Measurements from ENCODE around the gene CDH22.

CDH22 gene

DNA sequence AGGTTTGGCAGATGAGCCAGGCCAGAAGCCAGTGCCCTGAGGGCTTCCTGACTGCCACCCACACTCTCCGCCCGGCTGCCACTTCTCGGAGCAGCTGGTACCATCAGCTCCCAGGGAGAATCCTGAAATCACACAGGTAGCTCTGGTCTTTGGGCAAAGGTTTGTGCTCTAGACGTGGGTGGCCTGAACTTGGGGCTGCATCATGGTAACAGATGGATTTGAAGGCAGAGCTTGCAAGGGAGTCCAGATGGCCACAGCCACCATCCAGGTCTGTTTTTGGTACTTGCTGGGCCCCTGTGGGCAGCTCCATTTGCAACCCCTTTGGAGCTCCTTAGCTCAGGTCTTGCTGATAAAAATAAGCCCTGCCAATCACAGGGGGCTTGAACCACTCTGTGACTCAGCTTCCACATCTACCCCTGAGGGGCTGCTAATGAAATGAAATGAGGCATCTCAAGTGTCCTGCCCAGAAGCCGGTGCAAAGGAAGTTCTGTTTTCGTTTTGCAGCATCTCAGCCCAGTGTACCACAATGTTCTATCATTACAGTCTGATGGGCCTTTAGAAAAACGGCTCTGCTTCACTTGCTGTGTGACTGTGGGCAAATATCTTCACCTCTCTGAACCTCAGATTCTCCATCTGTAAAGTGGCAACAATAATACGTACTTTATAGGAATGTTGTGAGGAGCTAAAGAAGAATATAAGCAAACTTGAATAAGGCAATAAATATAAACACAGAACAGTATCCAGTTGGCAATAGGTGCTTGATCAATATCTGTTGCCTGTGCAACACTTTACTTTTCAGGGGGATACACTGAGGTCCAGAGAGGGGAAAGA, 25.1 kb upstream of the CDH22 start:
- Mint-ChIP-seq H3K4me3 (no peak overlapping the region), H3K27me3 (peaks cover 63% of the 10 kb centered on the region), H3K27ac (no peak overlapping the region), H3K36me3 (no peaks in the 10 kb centered on the region), H3K4me1 (no peaks in the 10 kb centered on the region), H3K9me3 (no peaks in the 10 kb centered on the region)
- ATAC-seq = no peak

DNA sequence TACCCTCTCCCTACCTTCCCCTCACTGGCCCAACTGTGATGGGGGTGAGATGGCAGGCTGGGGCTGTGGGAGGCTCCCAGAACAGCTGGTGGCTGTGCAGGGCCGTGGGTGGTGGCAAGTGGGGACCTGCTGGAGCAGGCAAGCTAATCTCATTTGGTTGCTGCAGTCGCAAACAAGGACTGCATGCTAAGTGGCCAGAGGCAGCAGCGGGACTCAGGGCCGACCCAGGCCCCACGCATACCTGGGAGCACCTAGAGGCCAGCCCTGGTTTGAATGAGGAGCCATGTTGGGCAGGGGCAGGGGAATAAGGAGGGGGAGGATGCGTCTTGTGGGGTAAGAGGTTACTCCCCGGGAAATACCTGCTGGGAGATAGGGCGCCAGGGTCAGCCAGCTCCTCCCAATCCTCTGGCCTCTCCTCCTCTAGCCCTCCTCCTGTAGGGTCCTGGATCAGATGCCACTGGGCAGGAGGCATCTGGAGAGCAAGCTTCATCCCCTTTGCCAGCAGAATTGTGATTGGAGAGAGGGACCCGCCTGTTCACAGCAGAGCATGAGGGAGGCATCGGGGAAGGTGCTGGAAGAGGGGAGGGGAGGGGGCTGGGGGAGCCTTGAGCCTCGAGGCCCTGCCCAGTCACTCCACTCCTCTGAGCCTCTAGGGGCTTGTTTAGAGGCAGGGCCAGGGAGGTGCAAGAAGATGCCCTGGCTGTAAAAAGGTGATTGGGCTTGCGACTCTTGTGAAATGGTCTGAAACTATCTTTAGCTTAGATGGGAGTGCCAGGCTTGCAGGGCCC, 24.3 kb upstream of the CDH22 start:
- no peak overlapping the region for H3K4me3 Mint-ChIP-seq
- H3K9me3 Mint-ChIP-seq = no peaks in the 10 kb centered on the region
- H3K27ac Mint-ChIP-seq = no peak overlapping the region
- H3K36me3 Mint-ChIP-seq = no peaks in the 10 kb centered on the region
- ATAC-seq = no peak
- no peaks in the 10 kb centered on the region for H3K4me1 Mint-ChIP-seq
- H3K27me3 Mint-ChIP-seq = peaks cover 66% of the 10 kb centered on the region

DNA sequence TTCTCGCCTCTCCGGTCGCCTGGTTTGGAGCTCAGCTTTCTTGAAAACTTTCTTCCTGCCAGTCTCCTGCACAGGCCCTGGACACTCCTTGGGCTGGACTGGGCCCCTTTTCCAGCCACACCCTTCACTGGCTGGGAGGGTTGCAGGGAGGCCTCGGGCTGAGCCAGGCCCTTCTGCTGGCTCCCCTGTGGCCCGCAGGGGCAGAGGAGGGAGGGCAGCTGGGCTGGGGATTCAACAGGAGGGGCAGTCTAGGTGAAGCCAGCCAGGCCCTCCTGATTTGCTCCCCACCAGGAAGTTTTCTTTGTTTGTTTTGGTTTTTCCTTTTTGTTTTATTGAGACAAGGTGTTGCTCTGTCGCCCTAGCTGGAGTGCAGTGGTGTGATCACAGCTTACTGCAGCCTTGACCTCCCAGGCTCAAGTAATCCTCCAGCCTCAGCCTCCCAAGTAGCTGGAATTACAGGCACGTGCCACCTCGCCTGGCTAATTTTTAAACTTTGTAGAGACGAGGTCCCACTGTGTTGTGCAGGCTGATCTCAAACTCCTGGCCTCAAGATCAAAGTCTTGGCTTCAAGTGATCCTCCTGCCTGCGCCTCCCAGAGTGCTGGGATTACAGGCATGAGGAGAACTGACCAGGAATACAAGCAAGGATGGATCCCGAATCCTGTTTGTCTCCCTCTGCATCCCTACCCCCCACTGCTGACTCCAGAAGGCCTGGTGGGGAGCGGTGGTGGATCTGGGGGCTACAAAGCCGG, 23.5 kb upstream of the CDH22 start:
- Mint-ChIP-seq H3K9me3 (no peaks in the 10 kb centered on the region), H3K27ac (no peak overlapping the region), H3K4me3 (no peak overlapping the region), H3K27me3 (peaks cover 66% of the 10 kb centered on the region), H3K36me3 (no peaks in the 10 kb centered on the region), H3K4me1 (no peaks in the 10 kb centered on the region)
- no peak for ATAC-seq

DNA sequence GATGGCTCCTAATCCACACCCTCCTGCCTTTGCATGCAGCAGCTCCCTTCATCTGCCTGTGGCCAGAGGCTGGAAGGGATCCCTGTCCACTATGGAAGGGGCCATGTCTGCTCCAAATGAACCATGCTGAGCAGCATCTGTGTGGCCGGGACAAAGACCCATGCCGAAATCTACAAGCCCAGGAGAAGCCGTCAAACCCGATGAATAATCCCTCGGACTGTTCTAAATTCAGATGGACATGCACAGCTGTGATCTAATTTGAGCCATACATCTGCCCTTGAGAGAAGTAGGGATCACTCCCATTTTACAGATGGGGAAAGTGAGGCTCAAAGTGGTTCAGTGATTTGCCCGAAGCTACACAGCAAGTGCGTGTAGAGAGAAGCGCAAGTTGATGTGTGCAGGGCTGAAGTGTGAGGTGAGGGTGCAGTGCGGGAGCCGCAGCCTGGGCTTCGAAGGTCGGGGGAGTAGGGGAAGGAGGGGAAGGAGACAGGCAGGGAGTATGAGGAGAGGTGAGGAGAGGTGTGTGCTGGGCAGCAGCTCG, 22.6 kb upstream of the CDH22 start:
- Mint-ChIP-seq H3K27me3 (peaks cover 66% of the 10 kb centered on the region), H3K4me3 (no peak overlapping the region), H3K9me3 (no peaks in the 10 kb centered on the region), H3K4me1 (no peaks in the 10 kb centered on the region), H3K36me3 (no peaks in the 10 kb centered on the region), H3K27ac (no peak overlapping the region)
- no peak for ATAC-seq

DNA sequence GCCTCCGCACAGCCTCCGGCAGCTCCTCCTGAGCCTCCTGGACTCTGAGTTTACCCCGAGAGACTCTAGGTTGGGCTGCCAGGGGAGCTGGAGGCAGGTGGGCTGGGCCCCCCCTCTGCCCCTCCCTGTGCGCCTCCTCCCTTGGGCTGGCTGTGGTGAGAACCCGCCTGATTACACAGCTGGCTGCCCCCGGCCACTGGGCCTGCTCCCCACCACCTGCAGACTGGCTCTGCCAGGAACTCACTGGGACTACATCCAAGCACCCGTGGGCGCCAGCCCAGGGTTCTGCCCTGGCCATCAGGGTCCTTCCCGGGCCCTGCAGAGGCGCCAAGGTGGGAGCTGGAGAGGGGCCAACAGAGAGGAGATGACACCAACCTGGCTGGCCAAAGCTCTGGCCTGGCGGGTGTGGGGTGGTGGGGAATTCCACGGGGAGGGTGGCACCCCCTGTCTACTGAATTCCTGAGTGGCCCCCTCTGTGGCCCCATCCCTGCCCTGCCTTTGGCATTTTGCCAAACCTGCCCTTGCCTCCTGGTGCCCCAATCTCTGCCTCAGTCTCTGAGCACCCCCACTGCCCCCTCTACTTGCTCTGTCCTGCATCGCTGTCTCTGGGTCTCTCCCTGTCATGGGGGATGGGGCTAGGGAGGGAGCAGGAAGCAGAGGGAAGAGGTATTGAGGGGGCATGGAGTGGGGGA, 21.9 kb upstream of the CDH22 start:
- Mint-ChIP-seq H3K4me1 (no peaks in the 10 kb centered on the region), H3K4me3 (no peak overlapping the region), H3K27ac (no peak overlapping the region), H3K36me3 (no peaks in the 10 kb centered on the region), H3K9me3 (no peaks in the 10 kb centered on the region), H3K27me3 (peaks cover 59% of the 10 kb centered on the region)
- no peak for ATAC-seq

DNA sequence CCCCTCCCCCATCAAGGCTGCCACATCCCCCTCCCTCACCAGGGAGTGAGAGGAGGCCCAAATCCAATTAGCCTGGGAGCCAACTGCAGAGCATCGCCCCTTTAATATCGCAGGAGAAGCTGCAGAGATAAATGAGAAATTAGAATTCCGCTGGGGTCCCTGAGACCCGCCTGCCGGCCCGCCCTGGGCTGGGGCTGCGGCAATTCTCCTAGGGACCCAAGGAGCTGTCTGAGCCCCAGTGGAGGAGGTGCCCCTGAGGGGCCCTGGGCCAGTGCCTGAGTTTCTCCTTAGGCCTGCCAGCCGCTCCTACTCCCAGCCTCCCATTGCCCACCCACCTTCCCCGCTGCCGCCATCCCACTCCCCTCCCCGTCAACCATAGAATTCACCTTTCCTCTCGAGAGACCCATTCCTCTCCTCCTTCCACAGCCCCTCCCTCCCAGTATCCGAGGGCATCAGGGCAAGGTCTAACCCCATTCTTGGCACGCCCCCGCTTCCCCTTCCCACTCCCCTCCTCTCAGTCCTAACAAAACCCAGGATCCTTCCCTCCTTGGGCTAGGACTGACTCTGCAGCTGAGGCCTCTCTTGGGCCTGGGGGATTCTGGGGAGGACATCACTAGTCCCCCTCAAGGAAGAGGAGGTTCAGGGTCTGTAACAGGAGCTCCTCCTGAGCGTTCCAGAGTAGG, 20.0 kb upstream of the CDH22 start:
- Mint-ChIP-seq H3K27ac (no peak overlapping the region), H3K36me3 (no peaks in the 10 kb centered on the region), H3K4me1 (no peaks in the 10 kb centered on the region), H3K4me3 (no peak overlapping the region), H3K27me3 (peaks cover 51% of the 10 kb centered on the region), H3K9me3 (no peaks in the 10 kb centered on the region)
- no peak for ATAC-seq

DNA sequence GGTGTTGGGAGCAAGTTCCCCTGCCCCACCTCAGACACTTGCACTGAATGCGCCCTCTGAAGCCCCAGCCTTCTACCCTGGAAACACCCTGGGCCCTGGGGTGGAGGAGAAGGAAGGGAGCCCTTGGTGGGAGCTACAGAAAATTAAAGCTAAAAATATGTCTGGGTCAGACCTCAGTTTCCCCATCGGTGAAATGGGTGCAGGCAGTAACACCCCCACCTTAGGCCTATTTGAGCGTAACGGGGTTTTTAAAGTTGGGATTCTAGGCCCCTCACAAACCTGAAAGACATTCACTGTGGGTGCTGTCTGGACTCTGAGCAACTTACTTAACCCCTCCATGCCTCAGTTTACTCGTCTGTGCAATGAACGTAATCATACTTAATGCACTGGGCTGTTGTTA, 19.3 kb upstream of the CDH22 start:
- no peak overlapping the region for H3K4me3 Mint-ChIP-seq
- no peak for ATAC-seq
- H3K4me1 Mint-ChIP-seq = no peaks in the 10 kb centered on the region
- no peak overlapping the region for H3K27ac Mint-ChIP-seq
- no peaks in the 10 kb centered on the region for H3K9me3 Mint-ChIP-seq
- peaks cover 54% of the 10 kb centered on the region for H3K27me3 Mint-ChIP-seq
- H3K36me3 Mint-ChIP-seq = no peaks in the 10 kb centered on the region

DNA sequence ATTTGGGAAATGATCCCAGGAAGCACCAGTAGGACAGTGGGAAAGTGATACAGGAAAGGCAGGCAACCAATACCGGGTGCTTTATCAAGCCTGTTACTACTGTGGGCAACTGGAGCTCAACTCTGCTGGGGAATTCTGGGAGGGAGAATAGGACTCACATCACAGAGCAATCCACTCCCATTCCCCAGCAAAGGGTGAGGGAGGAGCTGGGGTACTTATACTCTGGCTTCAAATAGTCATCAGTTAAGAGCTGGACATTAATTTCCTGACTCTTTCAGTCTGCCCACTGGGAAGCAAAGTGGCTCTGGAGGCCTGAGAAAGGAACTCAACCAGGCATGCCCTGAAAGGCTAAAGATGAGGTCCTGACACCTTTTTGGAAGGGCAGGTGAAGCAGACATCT, 17.5 kb upstream of the CDH22 start:
- Mint-ChIP-seq H3K27me3 (peaks cover 54% of the 10 kb centered on the region), H3K4me1 (no peaks in the 10 kb centered on the region)
- ATAC-seq = no peak

DNA sequence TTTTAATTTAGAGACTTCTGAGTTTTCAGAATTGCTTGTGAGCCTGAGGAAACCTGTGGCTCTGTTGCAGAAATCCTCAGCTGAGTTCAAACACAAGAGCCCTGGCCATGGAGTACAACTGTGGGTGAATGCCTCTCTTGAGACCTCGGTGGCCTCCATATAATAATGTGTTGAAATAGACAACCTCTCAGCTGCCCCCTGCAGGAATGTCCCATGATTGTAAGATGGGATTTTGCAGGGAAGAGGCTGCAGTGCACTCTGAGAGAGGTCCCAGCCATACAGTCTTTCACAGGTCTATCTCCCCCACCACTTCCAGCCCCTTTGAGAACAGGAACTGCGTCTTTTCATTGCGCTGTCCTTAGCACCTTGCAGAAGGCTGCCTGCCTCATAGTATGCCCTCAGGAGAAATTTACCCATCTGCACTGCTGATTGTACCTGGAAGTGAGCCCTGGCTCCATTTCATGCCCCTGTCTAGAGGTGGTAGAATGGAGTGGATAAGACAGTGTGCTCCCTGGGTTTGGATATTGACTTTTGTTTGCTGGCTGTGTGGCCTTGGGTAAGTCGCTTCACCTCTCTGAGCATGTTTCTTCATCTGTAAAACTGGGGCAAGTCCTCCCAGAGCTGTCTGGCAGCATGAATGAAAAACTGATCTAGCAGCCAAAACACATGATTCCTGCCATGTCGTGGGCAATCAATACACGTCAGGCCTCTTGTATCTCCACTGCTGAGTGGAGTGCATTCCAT, 16.8 kb upstream of the CDH22 start:
- H3K4me3 Mint-ChIP-seq = no peak overlapping the region
- H3K4me1 Mint-ChIP-seq = no peaks in the 10 kb centered on the region
- H3K27ac Mint-ChIP-seq = no peak overlapping the region
- no peak for ATAC-seq
- H3K9me3 Mint-ChIP-seq = no peaks in the 10 kb centered on the region
- H3K27me3 Mint-ChIP-seq = peaks cover 55% of the 10 kb centered on the region
- H3K36me3 Mint-ChIP-seq = no peaks in the 10 kb centered on the region

More for the DNA sequence above, 17.5 kb upstream of the CDH22 start:
- Mint-ChIP-seq H3K36me3 (no peaks in the 10 kb centered on the region), H3K4me3 (no peak overlapping the region), H3K27ac (no peak overlapping the region), H3K9me3 (no peaks in the 10 kb centered on the region)

DNA sequence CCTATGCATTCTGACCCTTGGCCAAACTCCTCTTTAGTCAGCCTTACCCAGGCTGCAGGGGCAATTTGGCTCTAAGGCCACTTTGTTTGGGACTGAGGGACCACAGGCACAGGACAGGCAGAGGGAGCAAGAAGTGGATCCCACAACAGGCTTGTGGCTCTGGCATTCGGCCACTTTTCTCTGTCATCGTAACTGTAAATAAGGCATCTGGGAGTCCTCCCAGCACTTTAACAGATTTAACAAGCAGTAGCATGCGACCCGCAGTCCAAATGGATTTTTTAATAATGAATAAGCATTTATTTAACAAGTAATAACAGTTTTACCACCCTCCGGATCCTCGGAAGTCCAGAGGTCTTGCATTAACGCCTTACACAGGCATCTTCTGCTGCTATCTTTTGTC, 16.1 kb upstream of the CDH22 start:
- peaks cover 54% of the 10 kb centered on the region for H3K27me3 Mint-ChIP-seq
- H3K4me3 Mint-ChIP-seq = no peak overlapping the region

DNA sequence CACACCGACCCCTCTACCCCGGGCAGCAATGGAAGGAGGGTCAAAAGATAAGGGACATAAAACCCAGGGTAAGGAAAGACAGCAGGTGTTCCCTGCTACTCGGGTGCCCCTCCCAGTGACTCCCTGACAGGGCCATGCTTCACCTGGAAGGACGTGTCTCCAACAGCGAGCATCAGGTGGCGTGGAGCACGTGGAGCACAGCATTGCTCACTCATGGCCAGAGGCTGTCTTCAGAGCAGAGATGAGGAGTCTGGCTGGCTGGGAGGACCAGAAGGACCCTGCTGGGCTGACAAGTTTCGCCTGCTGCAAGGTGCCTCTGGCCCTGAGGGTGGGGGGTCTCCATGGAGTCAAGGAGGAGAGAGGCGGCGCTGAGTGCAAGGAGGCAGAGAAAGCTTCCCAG, 15.3 kb upstream of the CDH22 start:
- no peak for ATAC-seq
- no peak overlapping the region for H3K27ac Mint-ChIP-seq
- peaks cover 54% of the 10 kb centered on the region for H3K27me3 Mint-ChIP-seq
- H3K36me3 Mint-ChIP-seq = no peaks in the 10 kb centered on the region
- no peaks in the 10 kb centered on the region for H3K9me3 Mint-ChIP-seq
- no peak overlapping the region for H3K4me3 Mint-ChIP-seq
- no peaks in the 10 kb centered on the region for H3K4me1 Mint-ChIP-seq

More for the DNA sequence above, 16.1 kb upstream of the CDH22 start:
- Mint-ChIP-seq H3K4me1 (no peaks in the 10 kb centered on the region), H3K36me3 (no peaks in the 10 kb centered on the region), H3K9me3 (no peaks in the 10 kb centered on the region), H3K27ac (no peak overlapping the region)
- no peak for ATAC-seq

DNA sequence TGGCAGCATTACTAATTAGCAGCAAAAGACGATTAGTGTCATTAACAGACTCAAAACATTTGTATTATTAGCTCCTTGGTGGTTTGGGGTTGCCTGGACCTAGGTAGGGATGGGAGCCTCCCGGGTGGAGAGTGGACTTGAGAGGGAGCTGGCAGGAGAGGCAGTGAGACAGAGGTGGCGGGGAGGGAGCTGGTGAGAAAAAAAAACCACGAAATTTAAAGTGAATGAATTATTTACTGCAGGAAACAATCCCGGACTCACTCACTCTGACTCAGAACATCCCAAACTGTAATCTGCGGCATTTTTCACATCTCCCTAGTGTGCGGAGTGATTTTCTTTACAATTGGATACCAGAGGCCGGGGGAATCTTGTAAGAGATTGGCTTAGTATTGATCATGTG, 14.3 kb upstream of the CDH22 start:
- Mint-ChIP-seq H3K4me1 (no peaks in the 10 kb centered on the region), H3K4me3 (no peak overlapping the region), H3K27ac (no peak overlapping the region), H3K27me3 (peaks cover 54% of the 10 kb centered on the region), H3K36me3 (no peaks in the 10 kb centered on the region), H3K9me3 (no peaks in the 10 kb centered on the region)
- ATAC-seq = no peak

DNA sequence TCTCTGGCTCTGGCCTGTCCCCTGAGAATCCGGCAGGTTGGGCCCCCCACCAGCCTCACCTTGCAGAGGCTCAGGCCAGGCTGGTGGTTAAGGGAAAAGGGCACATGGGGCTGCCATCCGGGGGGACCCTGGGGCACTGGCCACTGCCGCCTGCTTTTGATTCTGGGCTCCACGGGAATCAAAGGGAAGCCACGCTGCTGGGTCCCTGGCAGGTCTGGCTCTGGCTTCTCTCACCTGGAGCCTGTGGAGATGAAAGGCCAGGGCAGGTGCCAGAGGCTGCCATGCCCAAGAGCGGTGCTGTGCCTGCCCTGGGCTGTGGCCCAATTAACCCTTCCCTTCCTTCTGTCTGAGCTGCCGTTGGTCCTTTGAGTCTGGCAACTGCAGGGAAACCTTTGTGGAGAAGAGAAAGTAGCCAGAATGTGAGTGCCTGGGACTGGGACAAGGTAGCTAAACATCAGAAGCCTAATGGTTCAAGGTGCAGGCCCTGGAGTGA, 9.4 kb upstream of the CDH22 start:
- no peaks in the 10 kb centered on the region for H3K4me1 Mint-ChIP-seq
- no peak for ATAC-seq
- H3K36me3 Mint-ChIP-seq = no peaks in the 10 kb centered on the region
- H3K9me3 Mint-ChIP-seq = no peaks in the 10 kb centered on the region
- peaks cover 89% of the 10 kb centered on the region for H3K27me3 Mint-ChIP-seq
- no peak overlapping the region for H3K4me3 Mint-ChIP-seq
- no peak overlapping the region for H3K27ac Mint-ChIP-seq
